ENCODE data around the gene CAPN2.

DNA sequence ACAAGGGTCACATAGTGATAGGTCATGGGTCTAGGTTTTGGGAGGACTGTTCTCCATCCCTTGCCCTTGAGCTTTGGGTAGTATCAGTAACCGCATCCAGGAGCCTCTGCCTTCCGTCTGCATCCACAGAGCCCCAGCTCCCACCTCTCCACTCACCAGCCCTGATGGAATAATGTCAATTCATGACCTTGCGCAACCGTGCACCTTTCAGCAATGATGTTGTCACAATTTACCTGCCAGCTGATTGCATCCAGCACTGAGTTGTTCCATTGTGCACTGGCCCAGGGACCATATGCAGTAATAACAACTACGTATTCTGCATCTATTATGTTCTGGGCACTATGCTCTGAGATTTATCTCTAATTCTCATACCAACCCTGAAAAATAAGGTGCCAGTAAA lies 48.2 kb upstream of the CAPN2 start:
- TF ChIP-seq, protein P1, sequence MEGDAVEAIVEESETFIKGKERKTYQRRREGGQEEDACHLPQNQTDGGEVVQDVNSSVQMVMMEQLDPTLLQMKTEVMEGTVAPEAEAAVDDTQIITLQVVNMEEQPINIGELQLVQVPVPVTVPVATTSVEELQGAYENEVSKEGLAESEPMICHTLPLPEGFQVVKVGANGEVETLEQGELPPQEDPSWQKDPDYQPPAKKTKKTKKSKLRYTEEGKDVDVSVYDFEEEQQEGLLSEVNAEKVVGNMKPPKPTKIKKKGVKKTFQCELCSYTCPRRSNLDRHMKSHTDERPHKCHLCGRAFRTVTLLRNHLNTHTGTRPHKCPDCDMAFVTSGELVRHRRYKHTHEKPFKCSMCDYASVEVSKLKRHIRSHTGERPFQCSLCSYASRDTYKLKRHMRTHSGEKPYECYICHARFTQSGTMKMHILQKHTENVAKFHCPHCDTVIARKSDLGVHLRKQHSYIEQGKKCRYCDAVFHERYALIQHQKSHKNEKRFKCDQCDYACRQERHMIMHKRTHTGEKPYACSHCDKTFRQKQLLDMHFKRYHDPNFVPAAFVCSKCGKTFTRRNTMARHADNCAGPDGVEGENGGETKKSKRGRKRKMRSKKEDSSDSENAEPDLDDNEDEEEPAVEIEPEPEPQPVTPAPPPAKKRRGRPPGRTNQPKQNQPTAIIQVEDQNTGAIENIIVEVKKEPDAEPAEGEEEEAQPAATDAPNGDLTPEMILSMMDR (IDR thresholded peaks at IDR 0.05; ENCODE audit: low read depth, low read length), result no peak
- TF ChIP-seq EZH2phosphoT487 (IDR thresholded peaks at IDR 0.05; ENCODE audit: low read depth), result no peak
